ENCODE measurements around the gene SPINK4.

DNA sequence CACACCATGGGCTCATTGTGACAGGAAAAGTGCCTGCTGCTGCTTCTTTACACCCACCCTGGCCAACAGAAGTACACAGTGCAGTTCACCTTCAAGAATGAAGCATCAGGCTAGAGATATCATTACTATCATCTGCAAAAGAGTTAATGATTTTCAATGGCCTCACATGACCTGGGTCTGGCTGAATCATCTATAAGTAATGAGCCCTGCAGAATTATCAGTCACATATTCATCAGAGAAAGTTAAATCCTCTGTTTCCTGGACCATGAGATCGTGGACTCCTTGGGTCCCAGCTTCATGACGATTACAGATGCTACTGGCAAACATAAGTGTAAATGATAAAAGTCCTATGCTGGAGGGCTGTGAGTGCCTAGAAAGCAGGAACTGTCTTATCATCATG lies 16.3 kb downstream of the SPINK4 start:
- TF ChIP-seq, protein P1, sequence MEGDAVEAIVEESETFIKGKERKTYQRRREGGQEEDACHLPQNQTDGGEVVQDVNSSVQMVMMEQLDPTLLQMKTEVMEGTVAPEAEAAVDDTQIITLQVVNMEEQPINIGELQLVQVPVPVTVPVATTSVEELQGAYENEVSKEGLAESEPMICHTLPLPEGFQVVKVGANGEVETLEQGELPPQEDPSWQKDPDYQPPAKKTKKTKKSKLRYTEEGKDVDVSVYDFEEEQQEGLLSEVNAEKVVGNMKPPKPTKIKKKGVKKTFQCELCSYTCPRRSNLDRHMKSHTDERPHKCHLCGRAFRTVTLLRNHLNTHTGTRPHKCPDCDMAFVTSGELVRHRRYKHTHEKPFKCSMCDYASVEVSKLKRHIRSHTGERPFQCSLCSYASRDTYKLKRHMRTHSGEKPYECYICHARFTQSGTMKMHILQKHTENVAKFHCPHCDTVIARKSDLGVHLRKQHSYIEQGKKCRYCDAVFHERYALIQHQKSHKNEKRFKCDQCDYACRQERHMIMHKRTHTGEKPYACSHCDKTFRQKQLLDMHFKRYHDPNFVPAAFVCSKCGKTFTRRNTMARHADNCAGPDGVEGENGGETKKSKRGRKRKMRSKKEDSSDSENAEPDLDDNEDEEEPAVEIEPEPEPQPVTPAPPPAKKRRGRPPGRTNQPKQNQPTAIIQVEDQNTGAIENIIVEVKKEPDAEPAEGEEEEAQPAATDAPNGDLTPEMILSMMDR (IDR thresholded peaks at IDR 0.05), result no peak
- no peak for TF ChIP-seq POLR2A (IDR thresholded peaks at IDR 0.05)
- no peak for TF ChIP-seq EP300 (IDR thresholded peaks at IDR 0.05)

All from tibial nerve (tissue), 4 donors.